Activated CD4-positive, alpha-beta T cell treated with anti-CD3 and anti-CD28 coated beads, Interleukin-2, amount 50 U/mL, for 4 hours (primary cell): ENCODE measurements around the gene SPSB3.

Source experiments
- DNase-seq, 2 experiments: peaks; one replicate each; pipeline ENCODE4 v3.0.0-alpha.2; 2020

SPSB3 gene

GRCh38 chr16:1762196-1762878 lies 20.0 kb downstream of the SPSB3 start:
- no peak for DNase-seq

DNA sequence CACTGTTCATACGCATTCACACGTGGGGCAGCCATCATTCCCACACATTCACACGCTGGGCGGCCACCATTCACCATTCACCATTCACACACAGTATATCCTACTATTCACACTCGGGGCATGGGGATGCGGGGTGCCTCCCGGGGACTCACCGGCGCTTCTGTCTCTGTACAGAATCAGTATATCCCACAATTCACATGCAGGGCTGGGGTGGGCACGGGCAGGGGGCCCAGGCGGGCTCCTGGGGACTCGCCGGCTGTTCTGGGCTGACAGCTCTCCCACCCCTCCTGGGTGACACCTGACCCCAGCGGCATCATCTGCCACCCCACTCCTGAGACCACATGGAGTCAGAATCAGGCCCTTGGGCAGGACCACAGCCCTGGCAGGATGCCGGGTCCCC lies 20.6 kb downstream of the SPSB3 start:
- DNase-seq: no peak

DNA sequence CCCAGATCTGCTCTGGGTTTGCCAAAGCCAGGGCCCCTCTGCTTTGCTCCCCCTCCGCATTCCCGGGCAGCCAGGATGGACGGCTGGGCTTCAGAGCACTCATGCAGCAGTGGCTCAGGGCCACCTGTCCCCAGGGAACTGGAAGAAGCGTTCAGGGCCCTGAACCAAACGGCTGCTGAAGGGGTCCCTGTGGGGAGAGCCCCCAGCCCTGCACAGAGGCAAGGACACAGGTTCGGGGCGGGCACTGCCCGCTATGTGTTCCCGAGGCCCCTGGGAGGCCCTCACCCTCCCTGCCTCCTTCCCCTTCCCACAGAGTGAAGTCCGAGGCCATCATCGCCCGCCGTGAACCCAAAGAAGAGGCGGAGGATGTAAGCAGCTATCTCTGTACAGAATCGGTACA lies 21.5 kb downstream of the SPSB3 start:
- DNase-seq: no peak

DNA sequence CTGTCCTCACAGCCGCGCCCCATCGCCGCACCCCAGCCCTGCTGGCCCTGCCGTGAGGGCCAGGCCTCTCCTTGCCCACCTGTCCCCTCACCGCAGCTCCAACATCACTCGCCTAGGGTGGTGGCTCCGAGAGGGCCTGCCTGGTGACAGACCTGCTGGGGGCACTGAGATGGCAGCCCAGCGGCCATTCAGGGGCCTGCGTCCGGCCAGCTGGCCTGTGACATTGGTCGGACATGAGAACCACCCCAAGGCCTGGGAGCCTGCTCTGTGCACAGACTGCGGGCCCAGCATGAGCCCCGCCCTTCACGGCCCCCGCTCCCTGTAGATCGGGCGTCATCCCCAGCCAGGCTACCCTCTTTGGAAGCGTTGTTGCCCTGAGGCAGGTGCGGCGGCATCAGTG lies 22.9 kb downstream of the SPSB3 start:
- no peak for DNase-seq

- DNase-seq: no peak
These were observed 23.4 kb downstream of the SPSB3 start for GRCh38 chr16:1758923-1759322.

DNA sequence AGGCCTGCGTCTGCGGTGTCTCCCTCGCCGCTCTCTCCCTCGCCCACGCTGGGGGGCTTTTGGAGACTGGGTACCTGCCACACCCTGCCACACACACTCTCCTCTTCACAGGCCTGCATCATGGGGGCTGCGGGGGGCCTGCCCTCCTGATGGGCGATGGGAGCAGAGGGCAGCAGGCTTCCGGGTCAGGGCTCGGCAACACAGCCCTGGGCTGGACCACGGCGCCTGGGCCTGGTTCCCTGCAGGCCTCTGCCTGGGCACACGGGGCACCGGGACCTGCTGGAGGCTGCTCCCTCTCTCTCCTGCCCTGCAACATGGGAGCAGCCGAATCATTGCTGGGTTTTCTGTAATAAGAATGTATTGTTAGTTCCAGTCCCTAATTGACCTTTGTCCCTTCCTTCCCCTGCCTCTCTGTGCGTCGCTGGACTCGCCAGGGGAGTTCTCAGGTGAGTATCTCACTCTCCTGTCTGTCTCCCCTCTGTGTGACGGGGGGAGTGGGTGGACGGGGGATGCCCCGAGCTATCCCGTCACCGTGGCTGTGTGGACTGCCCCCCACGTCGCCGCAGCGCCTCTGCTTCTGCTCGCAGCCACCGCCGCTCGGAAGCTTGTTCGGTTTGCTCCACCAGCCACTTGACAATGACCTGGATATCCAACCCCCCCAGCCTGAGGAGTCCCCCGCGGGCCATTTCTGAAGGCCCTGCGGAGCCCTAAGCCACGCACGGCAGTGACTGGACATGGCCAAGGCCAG lies 24.5 kb downstream of the SPSB3 start:
- DNase-seq: no peak

GRCh38 chr16:1754204-1754603 lies 28.2 kb downstream of the SPSB3 start:
- DNase-seq: no peak

DNA sequence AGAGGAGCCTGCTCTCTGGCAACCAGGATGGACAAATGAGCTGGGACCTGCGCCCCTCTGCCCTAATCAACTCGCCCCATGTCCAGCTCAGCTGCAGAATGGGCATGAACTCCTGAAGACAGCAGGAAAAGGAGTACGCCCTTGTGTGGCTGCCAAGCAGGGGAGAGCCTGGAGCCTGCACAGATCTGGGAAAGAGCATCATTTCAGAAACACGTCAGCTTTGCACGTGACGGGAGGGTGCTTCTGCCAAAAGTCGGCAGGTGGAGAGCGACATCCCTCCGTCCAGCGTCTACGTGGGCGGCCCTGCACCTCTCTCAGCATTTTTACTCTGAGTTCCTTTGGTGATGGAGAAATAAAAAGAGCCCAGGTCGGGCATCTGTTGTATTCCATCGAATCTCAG lies 29.5 kb downstream of the SPSB3 start:
- DNase-seq: no peak

DNA sequence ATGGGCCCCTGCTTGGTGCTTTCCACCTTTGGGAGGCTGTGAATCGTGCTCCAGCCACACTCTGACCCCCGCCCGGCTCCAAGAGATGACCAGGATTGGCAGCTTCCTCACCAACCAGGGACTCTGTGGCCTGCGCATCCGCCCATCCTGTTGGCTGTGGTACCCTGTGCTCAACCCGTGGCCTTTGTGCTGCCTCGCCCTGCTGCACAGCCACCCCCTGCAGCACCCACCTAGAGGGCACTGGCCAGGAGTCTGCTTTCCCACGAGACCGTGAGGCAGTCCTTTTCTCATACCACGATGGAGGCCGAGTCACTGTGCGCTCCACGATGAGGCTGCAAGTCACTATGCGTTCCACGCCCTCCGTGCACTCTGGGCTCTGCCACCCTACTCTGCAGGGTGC lies 30.4 kb downstream of the SPSB3 start:
- no peak for DNase-seq

DNA sequence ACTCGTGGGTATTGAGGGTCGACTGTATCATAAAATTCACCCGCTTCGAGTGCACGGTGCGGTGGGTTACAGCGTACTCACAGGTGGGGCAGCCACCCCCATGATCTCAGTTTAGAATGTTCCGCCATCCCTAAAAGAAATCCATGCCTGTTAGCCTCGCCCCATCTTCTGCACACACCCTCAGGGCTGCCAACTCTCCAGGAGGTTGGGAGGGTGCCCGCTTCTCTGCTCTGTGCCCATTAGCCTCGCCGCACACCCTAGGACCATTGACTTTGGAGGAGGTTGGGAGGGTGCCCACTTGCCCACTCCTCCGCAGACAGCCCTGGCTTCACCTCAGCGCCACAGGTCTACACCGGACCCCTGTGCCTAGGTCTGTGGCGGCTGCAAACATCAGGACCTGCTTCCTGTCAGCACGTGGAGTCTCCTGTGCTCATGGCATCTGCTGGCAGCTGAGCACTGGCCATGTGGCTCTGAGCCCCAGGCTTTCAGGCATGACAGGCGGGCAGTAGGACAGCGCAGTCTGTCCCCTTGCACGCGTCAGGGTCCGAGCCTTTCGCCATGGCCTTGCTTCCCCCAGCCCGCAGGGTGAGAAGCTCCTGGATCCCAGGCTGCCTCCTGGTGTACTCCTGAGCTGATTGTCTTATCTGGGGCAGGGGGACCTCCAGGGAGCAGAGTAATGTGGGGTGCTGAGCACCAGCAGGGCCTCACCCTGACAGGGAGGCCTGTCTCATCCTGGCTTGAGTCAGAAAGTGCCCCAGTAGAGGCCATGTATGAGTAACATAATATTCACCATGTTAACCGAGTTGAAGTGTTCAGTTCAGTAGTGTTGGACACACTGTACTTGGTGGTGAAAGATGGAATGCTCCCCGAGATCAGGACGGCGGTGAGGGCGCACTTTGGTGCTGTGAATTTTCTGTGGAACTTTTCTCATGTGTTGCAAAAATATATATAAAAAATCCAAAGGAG lies 32.9 kb downstream of the SPSB3 start:
- DNase-seq: no peak

- no peak for DNase-seq
These were observed 34.4 kb downstream of the SPSB3 start for GRCh38 chr16:1747934-1748333.

DNA sequence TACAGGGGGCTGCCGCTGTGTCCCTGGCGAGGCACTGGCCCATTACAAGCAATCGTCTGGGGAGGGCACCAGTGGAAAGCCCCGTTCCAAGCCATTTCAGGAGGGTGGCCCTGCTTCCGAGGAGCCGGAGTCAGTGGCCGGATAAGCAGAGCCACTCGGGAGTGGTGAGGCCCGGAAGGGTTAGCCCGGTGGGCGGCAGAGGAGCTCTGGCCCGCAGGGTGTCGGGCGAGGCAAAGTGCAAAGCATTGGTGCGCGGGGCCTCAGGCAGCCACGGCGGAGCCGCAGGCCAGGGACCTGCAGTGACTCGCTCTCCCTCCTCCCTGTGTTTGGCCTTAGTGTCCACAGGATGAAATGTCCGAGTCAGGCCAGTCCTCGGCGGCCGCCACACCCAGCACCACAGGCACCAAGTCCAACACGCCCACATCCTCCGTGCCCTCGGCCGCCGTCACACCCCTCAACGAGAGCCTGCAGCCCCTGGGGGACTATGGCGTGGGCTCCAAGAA lies 35.6 kb downstream of the SPSB3 start:
- no peak for DNase-seq

- no peak for DNase-seq
These were observed 36.3 kb downstream of the SPSB3 start for GRCh38 chr16:1745900-1746692.

DNA sequence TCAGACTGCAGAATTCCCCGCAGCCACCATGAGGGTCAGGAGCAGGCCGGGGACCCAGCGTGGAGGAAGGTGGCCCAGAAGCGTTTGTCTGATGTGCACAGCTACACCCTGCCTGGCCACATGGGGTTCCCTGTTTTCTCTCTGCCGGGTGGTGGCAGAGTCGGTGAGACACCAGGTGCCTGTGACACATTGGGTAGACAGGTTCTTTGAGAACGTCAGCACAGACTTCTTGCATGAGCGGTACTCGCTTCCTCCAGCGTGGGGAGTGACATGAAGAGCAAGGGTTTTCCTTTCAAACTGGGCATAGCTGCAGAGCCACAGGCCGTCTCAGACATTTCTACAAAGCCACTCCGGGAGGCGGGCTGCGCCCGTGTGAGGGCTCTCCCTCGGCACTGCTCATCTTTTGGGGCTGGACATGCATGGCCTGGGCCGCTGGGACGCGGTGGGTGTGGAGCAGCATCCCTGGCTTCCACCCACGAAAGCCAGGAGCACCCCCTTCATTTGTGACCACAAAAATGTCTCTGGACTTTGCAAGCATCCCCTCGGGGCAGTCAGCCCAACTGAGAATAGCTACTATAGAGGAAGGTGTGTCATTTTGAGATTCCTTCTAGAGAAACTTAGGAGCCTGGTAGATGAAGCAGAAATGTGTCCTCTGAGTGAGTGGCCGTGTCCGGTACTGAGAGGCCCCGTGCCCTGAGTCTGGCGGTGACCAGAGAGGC lies 37.0 kb downstream of the SPSB3 start:
- DNase-seq: no peak

- no peak for DNase-seq
These were observed 38.0 kb downstream of the SPSB3 start for GRCh38 chr16:1744338-1744840.

GRCh38 chr16:1743376-1744337 lies 38.7 kb downstream of the SPSB3 start:
- DNase-seq: no peak

DNA sequence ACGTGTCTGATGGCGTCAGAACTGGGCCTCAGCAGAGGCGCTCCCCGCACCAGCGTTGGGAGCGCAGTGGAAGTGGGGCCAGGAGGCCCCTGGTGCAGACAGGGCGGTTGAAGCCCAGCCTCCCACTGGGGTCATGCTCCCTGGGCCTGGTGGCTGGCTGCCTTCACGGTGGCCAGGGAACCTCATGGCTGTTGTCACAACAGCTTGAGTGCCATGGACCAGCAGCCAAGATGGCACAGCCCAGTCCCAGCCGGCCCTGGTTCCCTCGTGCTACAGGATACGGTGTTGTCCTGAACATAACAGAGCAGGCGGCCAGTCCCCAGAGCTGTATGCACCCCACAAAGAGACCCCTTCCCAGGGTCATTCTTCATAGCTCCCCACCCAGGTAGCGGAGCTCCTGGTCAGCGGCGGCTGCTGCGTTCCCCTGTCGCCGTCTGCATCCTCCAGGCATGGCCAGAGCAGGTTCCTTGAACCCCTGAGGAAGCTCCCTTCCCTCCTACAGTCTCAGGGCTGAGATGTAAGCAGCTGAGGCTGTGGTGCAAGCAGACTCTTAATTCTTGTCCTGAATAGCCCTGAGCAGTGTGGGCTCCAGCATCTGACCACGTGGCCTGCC lies 40.7 kb downstream of the SPSB3 start:
- DNase-seq: no peak

DNA sequence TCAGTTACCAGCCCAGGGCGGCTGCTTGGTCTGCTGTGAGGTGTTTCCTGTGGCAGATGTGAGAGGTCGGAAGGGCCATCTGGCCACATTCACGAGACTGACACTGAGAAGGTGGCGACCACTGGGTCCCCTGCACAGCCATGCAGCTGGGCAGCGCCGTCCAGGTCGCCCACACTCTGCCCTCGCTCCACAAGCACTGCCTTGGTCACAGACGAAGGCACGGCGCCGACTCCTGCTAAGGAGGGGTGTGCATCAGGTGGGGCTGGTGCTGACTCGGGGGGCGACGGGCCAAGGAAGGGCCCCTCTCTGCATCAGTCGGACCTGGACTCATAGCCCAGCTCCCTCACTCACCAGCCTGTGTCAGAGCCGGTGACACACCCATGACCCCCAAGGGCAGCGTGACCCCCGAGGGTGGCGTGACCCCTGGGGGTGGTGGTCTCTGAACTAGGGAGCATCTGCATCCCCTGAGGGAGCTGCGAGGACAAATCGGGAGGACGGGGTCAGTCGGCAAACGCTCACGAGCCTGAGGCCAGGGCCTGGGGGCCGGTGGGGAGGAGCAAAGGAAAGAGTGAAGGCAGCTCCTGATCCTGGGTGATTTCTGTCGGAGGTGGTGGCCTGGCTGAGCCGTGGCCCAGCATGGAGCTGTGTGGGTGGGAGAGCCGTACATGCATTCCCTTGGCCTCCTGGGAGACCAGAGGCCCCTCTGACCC lies 41.4 kb downstream of the SPSB3 start:
- no peak for DNase-seq

GRCh38 chr16:1740234-1740633 lies 42.1 kb downstream of the SPSB3 start:
- no peak for DNase-seq
